ENCODE results near the gene HIGD2A. TPM values are rescaled to one million over a fixed set of nuclear protein-coding genes. Genes with fewer than 3 reads are reported as not detected.

Gene HIGD2A
- total and polyA plus RNA-seq, 10 of the 15 experiments (the other 5 are each of a cell fraction or from before 2014, with no cell fraction given), result 152 to 348 (median 194) TPM

DNA sequence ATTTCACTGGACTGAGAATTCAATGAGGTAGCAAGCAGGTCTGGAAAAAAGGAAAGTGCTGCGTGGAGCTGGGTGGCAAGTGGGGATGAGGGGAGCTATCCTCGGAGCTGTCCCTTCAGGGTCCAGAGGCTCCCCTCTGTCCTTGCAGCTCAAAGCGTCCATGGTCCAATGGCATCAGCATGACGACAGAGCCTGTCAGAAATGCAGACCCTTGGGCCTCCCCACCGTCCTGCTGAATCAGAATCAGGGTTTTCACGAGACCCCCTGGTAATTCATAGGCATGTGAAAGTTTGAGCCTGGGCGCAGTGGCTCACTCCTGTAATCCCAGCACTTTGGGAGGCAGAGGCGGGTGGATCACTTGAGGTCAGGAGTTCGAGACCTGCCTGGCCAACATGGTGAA is 5.5 kb downstream of the HIGD2A start (continued):
- TF ChIP-seq REST (IDR thresholded peaks at IDR 0.05; ENCODE audit: low read depth, low read length) (no peak), SP1 (IDR thresholded peaks at IDR 0.05; ENCODE audit: low read depth, low read length) (no peak), IKZF1 (conservative IDR thresholded peaks at IDR 0.05) (no peak), POU2F2 (IDR thresholded peaks at IDR 0.05; ENCODE audit: borderline replicate concordance, low read depth, low read length) (no peak), CHD1 (IDR thresholded peaks at IDR 0.05; ENCODE audit: low read depth, low read length) (no peak), SUPT20H (IDR thresholded peaks at IDR 0.05; ENCODE audit: borderline replicate concordance, control insufficient read depth, low read depth, low read length) (no peak), ZNF24 (IDR thresholded peaks at IDR 0.05) (no peak), POLR2AphosphoS5 (IDR thresholded peaks at IDR 0.05; ENCODE audit: low read length) (no peak)

DNA sequence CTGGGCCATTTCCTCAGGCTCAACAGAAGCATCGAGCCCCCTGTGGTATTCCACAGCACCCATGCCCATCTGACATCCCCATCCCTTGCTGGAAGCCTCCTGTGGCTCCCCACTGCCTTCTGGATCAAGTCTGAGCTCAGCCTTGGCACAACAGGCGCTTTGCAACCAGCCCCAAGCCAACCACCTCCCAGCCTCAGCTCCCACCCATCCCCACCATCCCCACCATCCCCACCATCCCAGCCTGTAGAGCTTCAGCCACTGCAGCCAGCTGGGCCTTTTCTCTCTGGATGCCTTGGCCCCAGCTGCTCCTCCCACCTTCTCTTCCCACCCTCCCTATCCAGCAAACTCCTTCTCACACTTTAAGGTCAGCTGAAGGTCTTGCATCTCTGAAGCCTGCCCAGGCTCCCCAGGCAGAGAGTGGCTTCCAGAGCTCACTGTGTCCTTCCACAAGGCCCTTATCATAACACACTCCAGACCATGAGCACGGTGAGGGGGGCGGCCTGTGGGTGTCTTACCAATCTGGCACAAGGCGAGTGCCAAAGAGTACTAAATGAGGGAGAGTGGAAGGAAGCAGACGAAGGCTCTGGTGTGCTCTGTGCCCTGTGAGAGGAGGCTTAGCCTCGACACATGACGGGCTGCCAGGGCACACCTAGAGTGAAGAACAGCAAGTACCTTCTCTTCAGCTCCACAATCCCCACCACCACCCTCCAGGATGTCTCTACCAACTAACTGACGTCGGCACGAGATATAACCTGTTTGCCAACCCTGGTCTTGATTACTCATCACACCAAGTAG is 6.5 kb downstream of the HIGD2A start:
- ChIA-PET CTCF (interaction anchor here (0.9 kb wide), 1 partner anchor 139 kb away, joined by 3 read pairs; no protein-coding TSS in a partner anchor), SMC1A (ENCODE audit: uncharacterized antibody, unreplicated experiment) (no interaction called here), RAD21 (ENCODE audit: unreplicated experiment) (no interaction called here), POLR2A (interaction anchor here (0.6 kb wide), 1 partner anchor 44 kb away, joined by 3 read pairs; no protein-coding TSS in a partner anchor)
- in situ Hi-C loops (cut with MboI) (no loop called here), intact Hi-C loops (cut with micrococcal nuclease; ENCODE audit: unreplicated experiment) (no loop called here)
- DNase-seq (ENCODE audit: low read depth, low spot score) (no peak), ATAC-seq (no peak), FAIRE-seq (no peak)
- Histone ChIP-seq H3K4me1 (ENCODE audit: control insufficient read depth, insufficient read depth, low read length) (0 out of 2 replicates have a peak, but pooled peaks cover 5% of the 10 kb centered on the region), H2AFZ (ENCODE audit: control insufficient read depth, low read depth, low read length) (no peak overlapping the region), H3K36me3 (ENCODE audit: control insufficient read depth in 2 of 2, insufficient read depth in 2 of 2, low read length in 1 of 2) (peaks cover 3% of the 10 kb centered on the region in 2 experiments; a peak in 2 of 4 replicates), H3K9me3 (replicated peaks; ENCODE audit: control insufficient read depth, insufficient read depth, low read length) (no peaks in the 10 kb centered on the region), H3K9ac (ENCODE audit: control insufficient read depth, insufficient read depth, low read length) (no peak overlapping the region), H4K20me1 (ENCODE audit: control insufficient read depth, insufficient read depth) (no peaks in the 10 kb centered on the region), H3K27me3 (replicated peaks in 1 of 2; ENCODE audit: control insufficient read depth in 2 of 2, insufficient read depth in 2 of 2, low read length in 1 of 2) (no peaks in the 10 kb centered on the region), H3K4me3 (no peak overlapping the region), H3K4me2 (ENCODE audit: control insufficient read depth, insufficient read depth) (no peak overlapping the region), H3K79me2 (ENCODE audit: control insufficient read depth, insufficient read depth, low read length) (peaks cover 7% of the 10 kb centered on the region), H3K27ac (ENCODE audit: control insufficient read depth, insufficient read depth) (no peak overlapping the region)
- WGBS (ENCODE audit: insufficient coverage, insufficient replicate concordance, low lambda C conversion rate, missing lambda C conversion rate), result 88% methylated on average over 11 of the region's 11 CpGs
- no TSS peak for BruUV-seq (replicated peaks)
- TF ChIP-seq SRF (IDR thresholded peaks at IDR 0.05; ENCODE audit: low read depth in 2 of 2, low read length in 2 of 2) (no peak), ZZZ3 (IDR thresholded peaks at IDR 0.05; ENCODE audit: control insufficient read depth, insufficient read length, low read depth) (no peak), STAT3 (IDR thresholded peaks at IDR 0.05; ENCODE audit: low read depth, low read length) (no peak), IRF4 (IDR thresholded peaks at IDR 0.05; ENCODE audit: low read depth, low read length) (no peak), ESRRA (IDR thresholded peaks at IDR 0.05; ENCODE audit: low read length) (no peak), TAF1 (IDR thresholded peaks at IDR 0.05; ENCODE audit: borderline replicate concordance, low read depth, low read length) (no peak), ZNF274 (IDR thresholded peaks at IDR 0.05; ENCODE audit: insufficient read depth, insufficient read length) (no peak)
- TF ChIP-seq, protein P1, sequence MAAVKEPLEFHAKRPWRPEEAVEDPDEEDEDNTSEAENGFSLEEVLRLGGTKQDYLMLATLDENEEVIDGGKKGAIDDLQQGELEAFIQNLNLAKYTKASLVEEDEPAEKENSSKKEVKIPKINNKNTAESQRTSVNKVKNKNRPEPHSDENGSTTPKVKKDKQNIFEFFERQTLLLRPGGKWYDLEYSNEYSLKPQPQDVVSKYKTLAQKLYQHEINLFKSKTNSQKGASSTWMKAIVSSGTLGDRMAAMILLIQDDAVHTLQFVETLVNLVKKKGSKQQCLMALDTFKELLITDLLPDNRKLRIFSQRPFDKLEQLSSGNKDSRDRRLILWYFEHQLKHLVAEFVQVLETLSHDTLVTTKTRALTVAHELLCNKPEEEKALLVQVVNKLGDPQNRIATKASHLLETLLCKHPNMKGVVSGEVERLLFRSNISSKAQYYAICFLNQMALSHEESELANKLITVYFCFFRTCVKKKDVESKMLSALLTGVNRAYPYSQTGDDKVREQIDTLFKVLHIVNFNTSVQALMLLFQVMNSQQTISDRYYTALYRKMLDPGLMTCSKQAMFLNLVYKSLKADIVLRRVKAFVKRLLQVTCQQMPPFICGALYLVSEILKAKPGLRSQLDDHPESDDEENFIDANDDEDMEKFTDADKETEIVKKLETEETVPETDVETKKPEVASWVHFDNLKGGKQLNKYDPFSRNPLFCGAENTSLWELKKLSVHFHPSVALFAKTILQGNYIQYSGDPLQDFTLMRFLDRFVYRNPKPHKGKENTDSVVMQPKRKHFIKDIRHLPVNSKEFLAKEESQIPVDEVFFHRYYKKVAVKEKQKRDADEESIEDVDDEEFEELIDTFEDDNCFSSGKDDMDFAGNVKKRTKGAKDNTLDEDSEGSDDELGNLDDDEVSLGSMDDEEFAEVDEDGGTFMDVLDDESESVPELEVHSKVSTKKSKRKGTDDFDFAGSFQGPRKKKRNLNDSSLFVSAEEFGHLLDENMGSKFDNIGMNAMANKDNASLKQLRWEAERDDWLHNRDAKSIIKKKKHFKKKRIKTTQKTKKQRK (IDR thresholded peaks at IDR 0.05; ENCODE audit: low read depth, low read length), result no peak
